Measurements from ENCODE around the gene MYNN. TPM values are rescaled to one million over a fixed set of nuclear protein-coding genes. Genes with fewer than 3 reads are reported as not detected.

The MYNN gene
- total RNA-seq, 1 experiment from 2014 or later, result 18.2 TPM

- intact Hi-C loops (cut with micrococcal nuclease; ENCODE audit: unreplicated experiment), result no loop called here
- peaks cover 56% of the 10 kb centered on the region for H3K36me3 ChIP-seq (ENCODE audit: low read depth)
- no peak for TF ChIP-seq CTCF (conservative IDR thresholded peaks at IDR 0.05)
- TF ChIP-seq EZH2 (IDR thresholded peaks at IDR 0.05; ENCODE audit: low read depth), result no peak
- H3K9me2 ChIP-seq (ENCODE audit: insufficient read depth), result no peaks in the 10 kb centered on the region
- ChIA-PET CTCF (no interaction called here), POLR2A (ENCODE audit: unreplicated experiment) (no interaction called here)
- H3K4me3 ChIP-seq, result no peak overlapping the region
- 0 out of 2 replicates have a peak, but pooled peaks cover 3% of the 10 kb centered on the region for H4K20me1 ChIP-seq (ENCODE audit: insufficient read depth)
- no peaks in the 10 kb centered on the region for H3K27me3 ChIP-seq (ENCODE audit: insufficient read depth, low read depth)
- no peak for DNase-seq
- no peak overlapping the region for H3K27ac ChIP-seq
- no peaks in the 10 kb centered on the region for H3K9me3 ChIP-seq (ENCODE audit: insufficient read depth, low read depth)
- no peaks in the 10 kb centered on the region for H3K4me1 ChIP-seq (replicated peaks; ENCODE audit: insufficient read depth)
- no peak overlapping the region for H3K4me2 ChIP-seq
- peaks cover 5% of the 10 kb centered on the region; the same call in 1 of the 2 replicates for H3F3A ChIP-seq (ENCODE audit: insufficient read depth, low read depth)
- no peaks in the 10 kb centered on the region for H3K79me2 ChIP-seq (ENCODE audit: low read depth)
- no peak overlapping the region for H2AFZ ChIP-seq
- no TSS peak for BruUV-seq (replicated peaks)
These were observed 14.6 kb downstream of the MYNN start for GRCh38 chr3:169787791-169788190.

GRCh38 chr3:169790219-169790618 is 17.0 kb downstream of the MYNN start:
- TF ChIP-seq EZH2 (IDR thresholded peaks at IDR 0.05; ENCODE audit: low read depth) (no peak), CTCF (conservative IDR thresholded peaks at IDR 0.05) (no peak)
- Histone ChIP-seq H2AFZ (no peak overlapping the region), H3K4me3 (no peak overlapping the region), H3K27me3 (ENCODE audit: insufficient read depth, low read depth) (no peaks in the 10 kb centered on the region), H3K27ac (no peak overlapping the region), H3K4me1 (replicated peaks; ENCODE audit: insufficient read depth) (no peaks in the 10 kb centered on the region), H3K4me2 (no peak overlapping the region), H3K9me3 (ENCODE audit: insufficient read depth, low read depth) (no peaks in the 10 kb centered on the region), H3K79me2 (ENCODE audit: low read depth) (no peaks in the 10 kb centered on the region), H3F3A (ENCODE audit: insufficient read depth, low read depth) (no peaks in the 10 kb centered on the region), H3K36me3 (ENCODE audit: low read depth) (peaks cover 37% of the 10 kb centered on the region), H4K20me1 (ENCODE audit: insufficient read depth) (no peaks in the 10 kb centered on the region), H3K9me2 (ENCODE audit: insufficient read depth) (no peaks in the 10 kb centered on the region)
- intact Hi-C loops (cut with micrococcal nuclease; ENCODE audit: unreplicated experiment), result no loop called here
- ChIA-PET POLR2A (ENCODE audit: unreplicated experiment) (no interaction called here), CTCF (no interaction called here)
- BruUV-seq (replicated peaks), result no TSS peak
- DNase-seq, result no peak

- intact Hi-C loops (cut with micrococcal nuclease; ENCODE audit: unreplicated experiment), result no loop called here
- no peaks in the 10 kb centered on the region for H4K20me1 ChIP-seq (ENCODE audit: insufficient read depth)
These were observed 17.7 kb downstream of the MYNN start for GRCh38 chr3:169790687-169791429.

More at GRCh38 chr3:169790687-169791429, 17.7 kb downstream of the MYNN start:
- H2AFZ ChIP-seq, result no peak overlapping the region
- peaks cover 30% of the 10 kb centered on the region for H3K36me3 ChIP-seq (ENCODE audit: low read depth)
- no peak for DNase-seq
- no peaks in the 10 kb centered on the region for H3K4me1 ChIP-seq (replicated peaks; ENCODE audit: insufficient read depth)
- TF ChIP-seq CTCF (conservative IDR thresholded peaks at IDR 0.05) (no peak), EZH2 (IDR thresholded peaks at IDR 0.05; ENCODE audit: low read depth) (no peak)
- no peaks in the 10 kb centered on the region for H3K9me2 ChIP-seq (ENCODE audit: insufficient read depth)
- no peaks in the 10 kb centered on the region for H3K27me3 ChIP-seq (ENCODE audit: insufficient read depth, low read depth)
- no peaks in the 10 kb centered on the region for H3F3A ChIP-seq (ENCODE audit: insufficient read depth, low read depth)
- H3K4me3 ChIP-seq, result no peak overlapping the region
- H3K4me2 ChIP-seq, result no peak overlapping the region
- no peak overlapping the region for H3K27ac ChIP-seq
- BruUV-seq (replicated peaks), result TSS peak; percentile 10
- ChIA-PET POLR2A (ENCODE audit: unreplicated experiment) (no interaction called here), CTCF (no interaction called here)
- H3K79me2 ChIP-seq (ENCODE audit: low read depth), result no peaks in the 10 kb centered on the region
- no peaks in the 10 kb centered on the region for H3K9me3 ChIP-seq (ENCODE audit: insufficient read depth, low read depth)
